ENCODE data around the gene PTPRM. TPM values are rescaled to one million over a fixed set of nuclear protein-coding genes. Genes with fewer than 3 reads are reported as not detected.

Gene PTPRM
- total and polyA plus RNA-seq, 4 donors: 61.1 to 146 (median 87.5) TPM

DNA sequence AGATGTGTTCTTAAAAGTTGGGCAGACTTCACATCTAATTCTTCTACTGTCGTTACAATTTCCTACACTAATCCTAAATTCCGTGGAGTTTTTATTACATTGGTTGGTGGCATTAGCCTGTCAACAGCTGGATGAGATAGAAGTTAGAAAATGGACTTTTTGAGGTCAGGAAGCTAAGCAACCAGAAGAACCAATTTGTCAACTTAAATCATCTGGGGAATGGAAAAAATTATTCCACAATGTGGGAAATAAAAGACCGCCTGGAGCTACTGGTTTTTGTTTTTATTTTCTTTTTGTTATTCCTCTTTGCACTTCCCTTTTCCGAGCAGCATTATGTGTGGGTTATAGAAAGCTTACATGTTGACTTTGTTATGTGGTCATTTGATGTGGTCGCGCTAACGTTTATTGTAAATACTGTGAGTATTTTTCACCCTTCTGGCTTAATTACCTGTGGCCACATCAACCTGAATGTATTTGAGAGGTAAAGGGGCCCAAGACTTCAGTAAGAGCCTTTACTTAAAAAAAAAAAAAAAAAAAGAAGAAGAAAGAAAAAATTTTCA, 75.3 kb downstream of the PTPRM start:
- ATAC-seq (ENCODE audit: insufficient read depth, low FRiP score): no peak

DNA sequence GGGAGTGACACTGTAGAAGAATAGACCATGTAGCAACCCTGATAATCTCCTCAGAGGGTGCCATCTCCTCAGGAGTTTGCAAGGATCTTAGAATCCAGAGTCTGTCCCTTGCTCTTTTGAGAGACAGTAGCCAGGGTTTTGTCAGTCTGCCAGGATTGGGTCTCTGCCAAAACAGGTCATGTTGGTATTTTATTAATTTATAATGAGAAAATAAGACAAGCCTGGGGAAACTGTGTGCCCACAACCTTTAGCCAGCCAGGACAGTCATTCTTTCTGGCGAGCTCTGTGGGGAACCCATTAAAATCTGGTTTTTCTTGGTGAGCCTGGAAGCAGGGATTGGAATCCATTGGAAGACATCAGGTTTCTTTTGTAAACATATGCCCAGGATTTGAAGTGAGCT, 78.6 kb downstream of the PTPRM start:
- no peak overlapping the region for H3K9ac ChIP-seq (ENCODE audit: insufficient read depth in 1 of 2, low read length in 2 of 2)
- no peak for ATAC-seq (ENCODE audit: insufficient read depth, low FRiP score)
- H3K27ac ChIP-seq (ENCODE audit: low read depth in 1 of 2, low read length in 1 of 2): no peak overlapping the region
- H3K4me1 ChIP-seq (ENCODE audit: control insufficient read depth in 5 of 5, insufficient read depth in 5 of 5, low read length in 5 of 5): peaks cover 0 to 36% (median 0%) of the 10 kb centered on the region in 5 donors
- no peak overlapping the region for H3K4me3 ChIP-seq
- peaks cover 0 to 6% (median 0%) of the 10 kb centered on the region in 4 donors for H3K9me3 ChIP-seq (ENCODE audit: control insufficient read depth in 4 of 4, insufficient read depth in 3 of 4, low read length in 3 of 4)
- WGBS, 2 donors: 68 to 75% methylated on average over 1 of the region's 1 CpG
- H3K27me3 ChIP-seq (ENCODE audit: control insufficient read depth in 3 of 3, insufficient read depth in 3 of 3, low read length in 2 of 3): no peaks in the 10 kb centered on the region
- H3K36me3 ChIP-seq (ENCODE audit: control insufficient read depth in 4 of 4, insufficient read depth in 4 of 4, low read length in 4 of 4): peaks cover 0 to 5% (median 0%) of the 10 kb centered on the region in 4 donors
- no peak for DNase-seq
- TF ChIP-seq, protein P1, sequence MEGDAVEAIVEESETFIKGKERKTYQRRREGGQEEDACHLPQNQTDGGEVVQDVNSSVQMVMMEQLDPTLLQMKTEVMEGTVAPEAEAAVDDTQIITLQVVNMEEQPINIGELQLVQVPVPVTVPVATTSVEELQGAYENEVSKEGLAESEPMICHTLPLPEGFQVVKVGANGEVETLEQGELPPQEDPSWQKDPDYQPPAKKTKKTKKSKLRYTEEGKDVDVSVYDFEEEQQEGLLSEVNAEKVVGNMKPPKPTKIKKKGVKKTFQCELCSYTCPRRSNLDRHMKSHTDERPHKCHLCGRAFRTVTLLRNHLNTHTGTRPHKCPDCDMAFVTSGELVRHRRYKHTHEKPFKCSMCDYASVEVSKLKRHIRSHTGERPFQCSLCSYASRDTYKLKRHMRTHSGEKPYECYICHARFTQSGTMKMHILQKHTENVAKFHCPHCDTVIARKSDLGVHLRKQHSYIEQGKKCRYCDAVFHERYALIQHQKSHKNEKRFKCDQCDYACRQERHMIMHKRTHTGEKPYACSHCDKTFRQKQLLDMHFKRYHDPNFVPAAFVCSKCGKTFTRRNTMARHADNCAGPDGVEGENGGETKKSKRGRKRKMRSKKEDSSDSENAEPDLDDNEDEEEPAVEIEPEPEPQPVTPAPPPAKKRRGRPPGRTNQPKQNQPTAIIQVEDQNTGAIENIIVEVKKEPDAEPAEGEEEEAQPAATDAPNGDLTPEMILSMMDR (IDR thresholded peaks at IDR 0.05; ENCODE audit: control extremely low read depth, extremely low read depth): no peak

More for the DNA sequence above, 75.3 kb downstream of the PTPRM start:
- no peak for DNase-seq
- TF ChIP-seq, protein P1 (IDR thresholded peaks at IDR 0.05; ENCODE audit: control extremely low read depth, extremely low read depth): no peak
- 78 to 83% methylated on average over 7 of the region's 7 CpGs for WGBS, 2 donors
- Histone ChIP-seq H3K4me3 (no peak overlapping the region), H3K9ac (ENCODE audit: insufficient read depth in 1 of 2, low read length in 2 of 2) (no peak overlapping the region), H3K27ac (ENCODE audit: low read depth in 1 of 2, low read length in 1 of 2) (no peak overlapping the region), H3K9me3 (ENCODE audit: control insufficient read depth in 4 of 4, insufficient read depth in 3 of 4, low read length in 3 of 4) (no peaks in the 10 kb centered on the region), H3K27me3 (ENCODE audit: control insufficient read depth in 3 of 3, insufficient read depth in 3 of 3, low read length in 2 of 3) (no peaks in the 10 kb centered on the region), H3K36me3 (ENCODE audit: control insufficient read depth in 4 of 4, insufficient read depth in 4 of 4, low read length in 4 of 4) (no peaks in the 10 kb centered on the region), H3K4me1 (ENCODE audit: control insufficient read depth in 5 of 5, insufficient read depth in 5 of 5, low read length in 5 of 5) (peaks cover 5 to 31% (median 10%) of the 10 kb centered on the region in 5 donors)

- Histone ChIP-seq H3K4me1 (ENCODE audit: control insufficient read depth in 5 of 5, insufficient read depth in 5 of 5, low read length in 5 of 5) (peaks cover 0 to 36% (median 0%) of the 10 kb centered on the region in 5 donors), H3K36me3 (ENCODE audit: control insufficient read depth in 4 of 4, insufficient read depth in 4 of 4, low read length in 4 of 4) (peaks cover 0 to 5% (median 0%) of the 10 kb centered on the region in 4 donors), H3K27me3 (ENCODE audit: control insufficient read depth in 3 of 3, insufficient read depth in 3 of 3, low read length in 2 of 3) (no peaks in the 10 kb centered on the region), H3K9ac (ENCODE audit: insufficient read depth in 1 of 2, low read length in 2 of 2) (no peak overlapping the region), H3K9me3 (ENCODE audit: control insufficient read depth in 4 of 4, insufficient read depth in 3 of 4, low read length in 3 of 4) (peaks cover 0 to 9% (median 0%) of the 10 kb centered on the region in 4 donors), H3K4me3 (no peak overlapping the region), H3K27ac (ENCODE audit: low read depth in 1 of 2, low read length in 1 of 2) (no peak overlapping the region)
- WGBS, 2 donors: 85 to 88% methylated on average over 6 of the region's 6 CpGs
- no peak for ATAC-seq (ENCODE audit: insufficient read depth, low FRiP score)
- no peak for DNase-seq
- TF ChIP-seq, protein P1 (IDR thresholded peaks at IDR 0.05; ENCODE audit: control extremely low read depth, extremely low read depth): no peak
These were observed 79.2 kb downstream of the PTPRM start for GRCh38 chr18:7646174-7646886.

Measured in lung (tissue), 12 donors.